Kidney epithelial cell (primary cell): Measurements from ENCODE around the gene ZNF609. TPM values are rescaled to one million over a fixed set of nuclear protein-coding genes. Genes with fewer than 3 reads are reported as not detected.

Experiments
- DNase-seq: peaks from one replicate; pipeline ENCODE4 v3.0.0-alpha.2; 2010; ENCODE audit warnings: low read depth
- H3K27me3 ChIP-seq: 2 replicates; pipeline ENCODE4 v1.6.0; 2011; ENCODE audit warnings: low read length; ENCODE audit not compliant: control insufficient read depth, insufficient read depth
- H3K36me3 ChIP-seq: 2 replicates; pipeline ENCODE4 v1.5.1; 2011; ENCODE audit warnings: low read length; ENCODE audit not compliant: control insufficient read depth, insufficient read depth
- H3K4me3 ChIP-seq: 2 replicates; pipeline ENCODE4 v1.5.1; 2011; ENCODE audit warnings: low read depth, mild to moderate bottlenecking, control low read depth, low read length
- CTCF ChIP-seq: IDR thresholded peaks from 2 replicates; pipeline ENCODE4 v1.5.1; 2011; ENCODE audit warnings: mild to moderate bottlenecking, moderate library complexity, low read length, control low read depth, inconsistent platforms; ENCODE audit not compliant: insufficient read depth, poor library complexity, severe bottlenecking
- total RNA-seq: library from RNA; depleted of rRNA; stranded (reverse); fragments of >200 nt; gene quantifications from 2 replicates; pipeline ENCODE4 v1.2.3, GENCODE V29; 2015

Gene ZNF609
- total RNA-seq, 1 donor from 2014 or later, result 18.4 TPM

- TF ChIP-seq CTCF, result no peak
- no peak for DNase-seq
- H3K27me3 ChIP-seq, result no peaks in the 10 kb centered on the region
- H3K36me3 ChIP-seq, result peaks cover 1% of the 10 kb centered on the region
- no peak overlapping the region for H3K4me3 ChIP-seq
Measured at GRCh38 chr15:64619880-64620839, 159.8 kb downstream of the ZNF609 start.

GRCh38 chr15:64621056-64621455 lies 160.7 kb downstream of the ZNF609 start:
- no peak for DNase-seq
- H3K27me3 ChIP-seq, result no peaks in the 10 kb centered on the region
- H3K36me3 ChIP-seq, result peaks cover 1% of the 10 kb centered on the region
- no peak overlapping the region for H3K4me3 ChIP-seq
- TF ChIP-seq CTCF, result no peak

- DNase-seq, result no peak
- H3K4me3 ChIP-seq, result no peak overlapping the region
- peaks cover 1% of the 10 kb centered on the region for H3K36me3 ChIP-seq
- no peak for TF ChIP-seq CTCF
- H3K27me3 ChIP-seq, result no peaks in the 10 kb centered on the region
Measured at GRCh38 chr15:64622410-64623260, 162.3 kb downstream of the ZNF609 start.

GRCh38 chr15:64623347-64623996 lies 163.1 kb downstream of the ZNF609 start:
- no peak for DNase-seq
- Histone ChIP-seq H3K4me3 (no peak overlapping the region), H3K27me3 (no peaks in the 10 kb centered on the region), H3K36me3 (peaks cover 1% of the 10 kb centered on the region)
- TF ChIP-seq CTCF, result no peak

- Histone ChIP-seq H3K4me3 (no peak overlapping the region), H3K36me3 (peaks cover 1% of the 10 kb centered on the region), H3K27me3 (no peaks in the 10 kb centered on the region)
- TF ChIP-seq CTCF, result no peak
- no peak for DNase-seq
Measured at GRCh38 chr15:64624242-64624641, 163.9 kb downstream of the ZNF609 start.
